NT2/D1 (cell line): ENCODE measurements around the gene CRX.

ENCODE experiments used
- YY1 ChIP-seq: IDR thresholded peaks from 2 replicates; pipeline ENCODE4 v1.6.1; 2011; ENCODE audit not compliant: insufficient read length, insufficient read depth
- ZNF274 ChIP-seq: IDR thresholded peaks from 2 replicates; pipeline ENCODE4 v1.6.1; 2011; ENCODE audit warnings: mild to moderate bottlenecking, low read depth, low read length

DNA sequence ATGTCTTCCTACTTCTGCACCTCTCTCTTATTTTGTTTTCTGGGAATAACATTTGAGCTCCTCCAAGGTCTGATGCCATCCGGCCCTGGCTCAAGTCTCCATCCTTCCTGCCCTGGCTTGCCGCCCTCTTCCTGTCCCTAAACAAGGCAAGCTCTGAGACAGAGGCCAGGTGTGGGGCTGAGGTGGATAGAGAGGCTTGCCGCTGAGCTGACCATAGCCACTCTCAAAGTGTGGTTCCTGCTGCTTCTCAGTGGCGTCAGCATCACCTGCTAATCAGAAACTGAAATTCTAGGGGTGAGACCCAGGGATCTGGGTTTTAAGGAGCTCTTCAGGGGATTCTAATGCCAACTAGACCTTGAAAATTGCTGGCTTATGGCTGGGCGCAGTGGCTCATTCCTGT is 31.3 kb downstream of the CRX start:
- TF ChIP-seq ZNF274 (no peak), YY1 (no peak)
